Sigmoid colon (tissue), 4 donors: ENCODE measurements around the gene C20orf173.

Experiments
- EP300 ChIP-seq, 4 donors: sonication (generic); formaldehyde crosslinking; IDR thresholded peaks; one replicate each; pipeline ENCODE4 v1.6.1; 2017; ENCODE audit warnings: antibody characterized with exemption in 4 of 4
- POLR2A ChIP-seq, 2 donors: fragments of 450-650 bp; IDR thresholded peaks; one replicate each; pipeline ENCODE4 v1.6.1; 2016; ENCODE audit warnings: antibody characterized with exemption in 2 of 2, mild to moderate bottlenecking in 2 of 2, moderate library complexity in 2 of 2
- POLR2AphosphoS5 ChIP-seq, 4 donors: sonication (generic); formaldehyde crosslinking; IDR thresholded peaks; one replicate each; pipeline ENCODE4 v1.6.1; 2017; ENCODE audit warnings: antibody characterized with exemption in 4 of 4
- TF ChIP-seq, protein P1 (sequence below), 4 experiments: fragments of 450-650 bp in 3 of 4; fragments of 200-600 bp in 1 of 4; IDR thresholded peaks; one replicate each; pipeline ENCODE4 v1.5.1; 2016 to 2019; ENCODE audit warnings: antibody characterized with exemption in 4 of 4, mild to moderate bottlenecking in 3 of 4, moderate library complexity in 2 of 4

DNA sequence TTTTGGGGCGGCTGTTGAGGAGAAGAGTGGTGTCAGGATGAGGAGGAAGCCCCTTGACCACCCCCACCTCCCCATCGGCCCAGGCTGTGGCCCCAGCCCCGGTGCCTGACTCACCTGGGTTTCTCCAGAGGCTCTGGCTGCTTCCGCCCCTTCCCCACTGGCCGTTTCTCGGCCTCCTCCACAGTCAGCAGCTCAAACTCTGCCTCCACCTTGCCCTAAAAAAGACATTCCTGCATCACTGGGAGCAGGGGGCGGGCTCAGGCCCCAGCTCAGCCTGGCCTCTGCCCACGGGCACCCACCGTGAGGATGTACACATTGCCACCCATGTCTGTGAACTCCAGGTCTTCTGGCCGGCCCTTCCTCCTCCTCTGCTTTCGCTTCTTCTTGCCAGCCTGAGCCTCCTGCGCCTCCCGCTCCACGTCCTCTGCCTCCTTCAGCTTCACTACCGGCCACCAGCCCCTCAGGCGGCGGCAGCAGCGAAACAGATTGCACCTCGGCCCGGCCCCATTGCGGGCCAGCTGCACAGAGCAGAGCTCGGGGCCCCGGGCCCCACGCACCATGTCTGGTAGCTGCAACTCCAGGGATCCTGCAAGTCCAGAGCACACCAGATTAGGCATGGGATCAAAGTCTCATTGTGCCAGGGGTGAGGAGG lies 29.7 kb upstream of the C20orf173 start:
- TF ChIP-seq POLR2AphosphoS5 (IDR thresholded peaks at IDR 0.05) (no peak), EP300 (IDR thresholded peaks at IDR 0.05) (no peak), POLR2A (IDR thresholded peaks at IDR 0.05) (no peak)
- TF ChIP-seq, protein P1, sequence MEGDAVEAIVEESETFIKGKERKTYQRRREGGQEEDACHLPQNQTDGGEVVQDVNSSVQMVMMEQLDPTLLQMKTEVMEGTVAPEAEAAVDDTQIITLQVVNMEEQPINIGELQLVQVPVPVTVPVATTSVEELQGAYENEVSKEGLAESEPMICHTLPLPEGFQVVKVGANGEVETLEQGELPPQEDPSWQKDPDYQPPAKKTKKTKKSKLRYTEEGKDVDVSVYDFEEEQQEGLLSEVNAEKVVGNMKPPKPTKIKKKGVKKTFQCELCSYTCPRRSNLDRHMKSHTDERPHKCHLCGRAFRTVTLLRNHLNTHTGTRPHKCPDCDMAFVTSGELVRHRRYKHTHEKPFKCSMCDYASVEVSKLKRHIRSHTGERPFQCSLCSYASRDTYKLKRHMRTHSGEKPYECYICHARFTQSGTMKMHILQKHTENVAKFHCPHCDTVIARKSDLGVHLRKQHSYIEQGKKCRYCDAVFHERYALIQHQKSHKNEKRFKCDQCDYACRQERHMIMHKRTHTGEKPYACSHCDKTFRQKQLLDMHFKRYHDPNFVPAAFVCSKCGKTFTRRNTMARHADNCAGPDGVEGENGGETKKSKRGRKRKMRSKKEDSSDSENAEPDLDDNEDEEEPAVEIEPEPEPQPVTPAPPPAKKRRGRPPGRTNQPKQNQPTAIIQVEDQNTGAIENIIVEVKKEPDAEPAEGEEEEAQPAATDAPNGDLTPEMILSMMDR (IDR thresholded peaks at IDR 0.05) = no peak
